Measurements from ENCODE around the gene POLDIP2. TPM values are rescaled to one million over a fixed set of nuclear protein-coding genes. Genes with fewer than 3 reads are reported as not detected.
A peak's percentile ranks its signal among the peaks of the same experiment; 100 is the strongest.

The POLDIP2 gene
- total RNA-seq, 1 donor from 2014 or later, result 79.1 TPM

DNA sequence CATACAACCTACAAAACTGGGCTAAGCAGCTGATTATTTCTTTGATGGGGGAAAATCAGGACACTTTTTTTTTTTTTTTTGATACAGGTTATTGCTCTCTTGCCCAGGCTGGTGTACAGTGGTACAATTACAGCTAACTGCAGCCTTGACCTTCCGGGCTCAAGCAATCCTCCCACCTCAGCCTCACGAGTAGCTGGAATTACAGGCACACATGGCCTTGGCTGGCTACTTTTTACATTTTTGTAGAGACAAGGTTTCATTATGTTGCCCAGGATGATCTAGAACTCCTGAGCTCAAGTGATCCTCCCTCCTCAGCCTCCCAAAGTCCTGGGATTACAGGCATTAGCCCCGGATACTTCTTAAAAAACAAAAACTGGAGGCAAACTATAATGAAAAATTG, 58.9 kb downstream of the POLDIP2 start:
- no peaks in the 10 kb centered on the region for H3K36me3 Mint-ChIP-seq (ENCODE audit: low read depth, unreplicated experiment)
- Histone ChIP-seq H3K9me3 (ENCODE audit: insufficient read depth, low read depth, low read length) (no peaks in the 10 kb centered on the region), H4K20me1 (ENCODE audit: insufficient read depth, low read length) (no peaks in the 10 kb centered on the region), H3K27ac (ENCODE audit: low read depth, low read length) (no peak overlapping the region), H3K27me3 (ENCODE audit: insufficient read depth, low read length) (peaks cover 9% of the 10 kb centered on the region), H3K4me2 (ENCODE audit: low read length) (no peak overlapping the region), H3K4me1 (ENCODE audit: insufficient read depth, low read length) (no peaks in the 10 kb centered on the region), H3K9ac (ENCODE audit: low read length) (no peak overlapping the region), H3K4me3 (ENCODE audit: insufficient read depth, low read depth, low read length) (no peak overlapping the region), H3K36me3 (ENCODE audit: insufficient read depth, low read length) (no peaks in the 10 kb centered on the region), H2AFZ (ENCODE audit: low read depth, low read length) (no peak overlapping the region), H3K79me2 (ENCODE audit: insufficient read depth, low read length) (no peaks in the 10 kb centered on the region)
- no peaks in the 10 kb centered on the region for H3K4me1 Mint-ChIP-seq (ENCODE audit: low read depth, unreplicated experiment)
- peaks cover 3% of the 10 kb centered on the region for H3K27me3 Mint-ChIP-seq (ENCODE audit: low read depth, unreplicated experiment)
- DNase-seq (ENCODE audit: low read depth), result no peak
- H3K27ac Mint-ChIP-seq (ENCODE audit: unreplicated experiment), result no peak overlapping the region
- no peak overlapping the region for H3K4me3 Mint-ChIP-seq (ENCODE audit: unreplicated experiment)
- no peak for FAIRE-seq
- H3K9me3 Mint-ChIP-seq (ENCODE audit: unreplicated experiment), result no peaks in the 10 kb centered on the region
- no peak for TF ChIP-seq CTCF (IDR thresholded peaks at IDR 0.05; ENCODE audit: insufficient read depth, low read depth, low read length)
- TF ChIP-seq EZH2 (IDR thresholded peaks at IDR 0.05; ENCODE audit: insufficient read depth, low read length), result no peak

Small RNAs within 50 kb of the gene (microRNA-seq; reads per million reads assigned to microRNA genes)
- 3.0 reads per million, percentile 6 among the genes with 10 or more reads in this experiment for gene MIR4723

Other genes starting within 250 kb of the POLDIP2 start
- 13.4 and 20.4 TPM in 2 replicates for gene TMEM97, start 38.3 kb downstream of the POLDIP2 start, total RNA-seq
- 69.9 and 70.4 TPM in 2 replicates for gene IFT20, start 22.1 kb downstream of the POLDIP2 start, total RNA-seq
- gene TNFAIP1, start 21.8 kb downstream of the POLDIP2 start, total RNA-seq, result 87.0 and 100 TPM in 2 replicates
- gene SEBOX, start 7.7 kb upstream of the POLDIP2 start, total RNA-seq, result not detected in 2 replicates
- 1.4 and 2.7 TPM in 2 replicates for gene VTN, start 12.8 kb upstream of the POLDIP2 start, total RNA-seq
- gene SARM1, start 14.2 kb upstream of the POLDIP2 start, total RNA-seq, result 12.8 and 14.4 TPM in 2 replicates
- 7.4 and 7.9 TPM in 2 replicates for gene SLC46A1, start 48.7 kb upstream of the POLDIP2 start, total RNA-seq
- gene SLC13A2, start 116.1 kb upstream of the POLDIP2 start, total RNA-seq, result not detected in 2 replicates
- gene FOXN1, start 148.8 kb upstream of the POLDIP2 start, total RNA-seq, result not detected in 2 replicates
- gene UNC119, start 195.1 kb upstream of the POLDIP2 start, total RNA-seq, result 23.1 and 27.7 TPM in 2 replicates
- 71.5 and 88.2 TPM in 2 replicates for gene PIGS, start 214.0 kb upstream of the POLDIP2 start, total RNA-seq
- 10.3 and 11.7 TPM in 2 replicates for gene ALDOC, start 219.4 kb upstream of the POLDIP2 start, total RNA-seq
- 7.0 and 8.7 TPM in 2 replicates for gene SPAG5, start 241.5 kb upstream of the POLDIP2 start, total RNA-seq